Measurements from ENCODE around the gene IARS1. TPM values are rescaled to one million over a fixed set of nuclear protein-coding genes. Genes with fewer than 3 reads are reported as not detected.
A peak's percentile ranks its signal among the peaks of the same experiment; 100 is the strongest.

The IARS1 gene
- polyA plus RNA-seq, 1 donor from 2014 or later: 64.4 TPM

- Histone ChIP-seq H3K27ac (ENCODE audit: low read length) (peak within 1 kb of the TSS; percentile 91), H3K9me3 (ENCODE audit: low read length) (no peaks in the 10 kb centered on the region), H3K27me3 (ENCODE audit: insufficient read depth, low read depth, low read length) (no peaks in the 10 kb centered on the region), H3K79me2 (replicated peaks; ENCODE audit: insufficient read depth, low read length) (peaks cover 10% of the 10 kb centered on the region), H3K4me3 (ENCODE audit: low read length) (peak within 1 kb of the TSS; percentile 85), H3K4me2 (ENCODE audit: low read length) (peak within 1 kb of the TSS; percentile 96), H2AFZ (ENCODE audit: low read depth, low read length) (peak within 1 kb of the TSS; percentile 93), H4K20me1 (ENCODE audit: insufficient read depth) (no peaks in the 10 kb centered on the region), H3K36me3 (ENCODE audit: insufficient read depth, low read length) (no peaks in the 10 kb centered on the region), H3F3A (ENCODE audit: insufficient read depth, low read length, poor library complexity, severe bottlenecking) (no peaks in the 10 kb centered on the region), H3K9me2 (ENCODE audit: insufficient read depth, low read length) (no peaks in the 10 kb centered on the region), H3K9ac (ENCODE audit: low read length) (peak within 1 kb of the TSS; percentile 91)
- TF ChIP-seq EP300 (conservative IDR thresholded peaks at IDR 0.05; ENCODE audit: poor library complexity, severe bottlenecking) (peak; percentile 61), POLR2AphosphoS5 (IDR thresholded peaks at IDR 0.05) (peak; percentile 77), RAD21 (conservative IDR thresholded peaks at IDR 0.05) (no peak), EZH2 (IDR thresholded peaks at IDR 0.05; ENCODE audit: borderline replicate concordance, insufficient read depth, low read length, poor library complexity, severe bottlenecking) (no peak), CTCF (IDR thresholded peaks at IDR 0.05; ENCODE audit: poor library complexity, severe bottlenecking) (peak; percentile 26), TAF1 (IDR thresholded peaks at IDR 0.05; ENCODE audit: low read depth) (peak; percentile 68), MXI1 (conservative IDR thresholded peaks at IDR 0.05; ENCODE audit: poor library complexity, severe bottlenecking) (peak; percentile 97), REST (IDR thresholded peaks at IDR 0.05; ENCODE audit: borderline replicate concordance) (peak; percentile 31), SMC3 (conservative IDR thresholded peaks at IDR 0.05; ENCODE audit: poor library complexity) (peak; percentile 64)
Observed at GRCh38 chr9:92325269-92325990, 31.9 kb upstream of the IARS1 start, which contains the start of the genes CENPP and NOL8. TSS of gene CENPP (plus strand) at chr9:92325953. TSS of gene NOL8 (minus strand) at chr9:92325350. CDS start at chr9:92324161, 1,189 bp downstream.

- H3K27ac ChIP-seq (ENCODE audit: low read length): peak overlapping the region; percentile 91
- peak overlapping the region; percentile 81 for H3K4me2 ChIP-seq (ENCODE audit: low read length)
Observed at GRCh38 chr9:92324889-92325268, 31.4 kb upstream of the IARS1 start.

More at GRCh38 chr9:92324889-92325268, 31.4 kb upstream of the IARS1 start:
- H2AFZ ChIP-seq (ENCODE audit: low read depth, low read length): peak overlapping the region; percentile 93
- peaks cover 10% of the 10 kb centered on the region for H3K79me2 ChIP-seq (replicated peaks; ENCODE audit: insufficient read depth, low read length)
- H3F3A ChIP-seq (ENCODE audit: insufficient read depth, low read length, poor library complexity, severe bottlenecking): no peaks in the 10 kb centered on the region
- no peaks in the 10 kb centered on the region for H3K9me3 ChIP-seq (ENCODE audit: low read length)
- no peak for TF ChIP-seq EZH2 (IDR thresholded peaks at IDR 0.05; ENCODE audit: borderline replicate concordance, insufficient read depth, low read length, poor library complexity, severe bottlenecking)
- peak; percentile 51 for TF ChIP-seq RAD21 (conservative IDR thresholded peaks at IDR 0.05)
- peak overlapping the region; percentile 91 for H3K9ac ChIP-seq (ENCODE audit: low read length)
- H3K4me3 ChIP-seq (ENCODE audit: low read length): peak overlapping the region; percentile 85
- no peaks in the 10 kb centered on the region for H4K20me1 ChIP-seq (ENCODE audit: insufficient read depth)
- H3K27me3 ChIP-seq (ENCODE audit: insufficient read depth, low read depth, low read length): no peaks in the 10 kb centered on the region
- no peaks in the 10 kb centered on the region for H3K36me3 ChIP-seq (ENCODE audit: insufficient read depth, low read length)
- H3K9me2 ChIP-seq (ENCODE audit: insufficient read depth, low read length): no peaks in the 10 kb centered on the region
